Loucy (cell line): ENCODE data around the gene KIRREL3.

Experiments used
- H2AFZ ChIP-seq: fragments of 200-600 bp; sonication (generic); 2 replicates; pipeline ENCODE4 v1.6.0; 2016; ENCODE audit warnings: antibody characterized with exemption, mild to moderate bottlenecking, low read length, moderate library complexity
- H3F3A ChIP-seq: fragments of 200-600 bp; 2 replicates; pipeline ENCODE4 v1.6.0; 2016; ENCODE audit warnings: antibody characterized with exemption, low read depth, mild to moderate bottlenecking
- H3K27me3 ChIP-seq: fragments of 200-600 bp; sonication (generic); 2 replicates; pipeline ENCODE4 v1.6.1; 2014; ENCODE audit warnings: low read length, mild to moderate bottlenecking; ENCODE audit not compliant: insufficient read depth, poor library complexity, severe bottlenecking
- H3K36me3 ChIP-seq: fragments of 200-600 bp; sonication (generic); 2 replicates; pipeline ENCODE4 v1.6.1; 2016; ENCODE audit warnings: low read length; ENCODE audit not compliant: insufficient read depth
- H3K4me1 ChIP-seq: fragments of 200-600 bp; sonication (generic); 2 replicates; pipeline ENCODE4 v1.5.1; 2014; ENCODE audit warnings: low read length, mild to moderate bottlenecking; ENCODE audit not compliant: insufficient read depth, poor library complexity, severe bottlenecking
- H3K4me2 ChIP-seq: fragments of 200-600 bp; sonication (generic); 2 replicates; pipeline ENCODE4 v1.6.0; 2014; ENCODE audit warnings: antibody characterized with exemption, low read length, low read depth, mild to moderate bottlenecking; ENCODE audit not compliant: poor library complexity, severe bottlenecking
- H3K4me3 ChIP-seq: fragments of 200-600 bp; sonication (generic); 2 replicates; pipeline ENCODE4 v1.5.1; 2014; ENCODE audit warnings: low read length, mild to moderate bottlenecking, mixed read lengths; ENCODE audit not compliant: poor library complexity, severe bottlenecking
- H3K79me2 ChIP-seq: fragments of 200-600 bp; sonication (generic); 2 replicates; pipeline ENCODE4 v1.6.1; 2014; ENCODE audit warnings: low read length; ENCODE audit not compliant: insufficient read depth
- H3K9ac ChIP-seq: fragments of 200-600 bp; sonication (generic); 2 replicates; pipeline ENCODE4 v1.6.0; 2014; ENCODE audit warnings: mild to moderate bottlenecking, low read depth, low read length, moderate library complexity; ENCODE audit not compliant: poor library complexity, severe bottlenecking
- H3K9me2 ChIP-seq: fragments of 200-600 bp; sonication (generic); replicated peaks from 2 replicates; pipeline ENCODE4 v1.6.1; 2016; ENCODE audit warnings: low read depth, low read length, mixed read lengths
- H3K9me3 ChIP-seq: fragments of 200-600 bp; sonication (generic); 2 replicates; pipeline ENCODE4 v1.6.1; 2014; ENCODE audit warnings: mild to moderate bottlenecking, antibody characterized with exemption, low read length, low read depth; ENCODE audit not compliant: insufficient read depth
- H4K20me1 ChIP-seq: fragments of 200-600 bp; sonication (generic); 2 replicates; pipeline ENCODE4 v1.6.0; 2014; ENCODE audit warnings: antibody characterized with exemption, low read length, mild to moderate bottlenecking; ENCODE audit not compliant: insufficient read depth, poor library complexity, severe bottlenecking
- CTCF ChIP-seq: fragments of 200-600 bp; sonication (generic); conservative IDR thresholded peaks from 2 replicates; pipeline ENCODE4 v1.5.1; 2014; ENCODE audit warnings: mild to moderate bottlenecking, antibody characterized with exemption, low read length
- EZH2phosphoT487 ChIP-seq: fragments of 200-600 bp; IDR thresholded peaks from 2 replicates; pipeline ENCODE4 v1.6.1; 2018; ENCODE audit warnings: antibody characterized with exemption, mild to moderate bottlenecking, moderate library complexity, borderline replicate concordance

KIRREL3 gene

GRCh38 chr11:126502982-126503381, 497.6 kb downstream of the KIRREL3 start:
- no peaks in the 10 kb centered on the region for H3K79me2 ChIP-seq
- no peaks in the 10 kb centered on the region for H3K9me3 ChIP-seq
- H2AFZ ChIP-seq: no peak overlapping the region
- H4K20me1 ChIP-seq: no peaks in the 10 kb centered on the region
- no peak overlapping the region for H3K4me3 ChIP-seq
- no peaks in the 10 kb centered on the region for H3K4me1 ChIP-seq
- H3K36me3 ChIP-seq: no peaks in the 10 kb centered on the region
- no peaks in the 10 kb centered on the region for H3K9me2 ChIP-seq
- no peak overlapping the region for H3K4me2 ChIP-seq
- H3F3A ChIP-seq: no peaks in the 10 kb centered on the region
- TF ChIP-seq EZH2phosphoT487 (no peak), CTCF (no peak)
- H3K27me3 ChIP-seq: no peaks in the 10 kb centered on the region
- no peak overlapping the region for H3K9ac ChIP-seq

- no peaks in the 10 kb centered on the region for H3K9me3 ChIP-seq
- no peaks in the 10 kb centered on the region for H3K79me2 ChIP-seq
- H4K20me1 ChIP-seq: no peaks in the 10 kb centered on the region
- H3K4me1 ChIP-seq: no peaks in the 10 kb centered on the region
- no peak overlapping the region for H2AFZ ChIP-seq
- H3K36me3 ChIP-seq: no peaks in the 10 kb centered on the region
- no peak for TF ChIP-seq CTCF
- no peak for TF ChIP-seq EZH2phosphoT487
- H3K4me3 ChIP-seq: no peak overlapping the region
- no peaks in the 10 kb centered on the region for H3F3A ChIP-seq
- no peak overlapping the region for H3K4me2 ChIP-seq
- no peak overlapping the region for H3K9ac ChIP-seq
- no peaks in the 10 kb centered on the region for H3K9me2 ChIP-seq
- no peaks in the 10 kb centered on the region for H3K27me3 ChIP-seq
These were observed 498.4 kb downstream of the KIRREL3 start for GRCh38 chr11:126502159-126502558.

GRCh38 chr11:126501641-126502040, 498.9 kb downstream of the KIRREL3 start:
- H3K9me2 ChIP-seq: no peaks in the 10 kb centered on the region
- no peak overlapping the region for H3K9ac ChIP-seq
- no peak overlapping the region for H3K4me2 ChIP-seq
- H2AFZ ChIP-seq: no peak overlapping the region
- no peaks in the 10 kb centered on the region for H3K4me1 ChIP-seq
- TF ChIP-seq EZH2phosphoT487 (no peak), CTCF (no peak)
- H3K27me3 ChIP-seq: no peaks in the 10 kb centered on the region
- no peaks in the 10 kb centered on the region for H4K20me1 ChIP-seq
- no peaks in the 10 kb centered on the region for H3K9me3 ChIP-seq
- H3F3A ChIP-seq: no peaks in the 10 kb centered on the region
- no peaks in the 10 kb centered on the region for H3K79me2 ChIP-seq
- no peaks in the 10 kb centered on the region for H3K36me3 ChIP-seq
- H3K4me3 ChIP-seq: no peak overlapping the region
